Right lobe of liver (tissue), 4 donors: ENCODE measurements around the gene HEY2.

Experiments
- POLR2A ChIP-seq: fragments of 450-650 bp; IDR thresholded peaks from one replicate; pipeline ENCODE4 v1.6.1; 2017; ENCODE audit warnings: antibody characterized with exemption, mild to moderate bottlenecking
- TF ChIP-seq, protein P1 (sequence below), 4 donors: fragments of 200-600 bp in 3 of 4; fragments of 450-650 bp in 1 of 4; IDR thresholded peaks; one replicate each; pipeline versions ENCODE4 v1.5.1 to v1.8.0; 2016 to 2022; ENCODE audit warnings: antibody characterized with exemption in 4 of 4, mild to moderate bottlenecking in 2 of 4
- donor health status: DM: no; HTN: no; CAD: no.
- donor health status: DM: no; HTN: no; CAD: no.
- donor health status: DM: no; HTN: yes; CAD: no.

DNA sequence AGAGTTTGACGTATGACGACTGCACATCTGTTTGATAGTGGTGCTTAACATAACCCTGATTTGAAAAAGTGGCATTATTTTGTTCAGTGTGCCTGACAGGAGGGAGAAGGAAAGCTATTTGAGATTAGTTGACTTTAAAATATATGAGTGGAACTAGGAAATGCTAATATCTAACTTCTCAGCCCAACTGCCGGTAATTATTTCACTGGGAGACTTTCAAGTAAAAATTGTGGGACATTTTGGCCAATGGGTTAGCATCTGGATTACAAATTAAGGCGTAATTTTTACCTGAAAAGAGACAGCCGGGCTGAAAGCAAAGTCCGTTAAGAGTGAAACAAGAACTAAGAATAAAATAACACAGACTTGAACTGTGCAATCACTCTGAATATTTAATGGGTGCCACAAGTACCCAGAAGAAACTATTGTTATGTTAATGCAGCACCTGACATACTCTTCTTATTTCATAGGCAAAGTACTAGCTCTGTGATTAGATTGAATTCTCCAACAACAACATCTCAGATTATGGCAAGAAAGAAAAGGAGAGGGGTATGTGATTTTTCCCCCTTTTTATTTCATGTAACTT lies 2.0 kb downstream of the HEY2 start:
- no peak for TF ChIP-seq POLR2A
- TF ChIP-seq, protein P1, sequence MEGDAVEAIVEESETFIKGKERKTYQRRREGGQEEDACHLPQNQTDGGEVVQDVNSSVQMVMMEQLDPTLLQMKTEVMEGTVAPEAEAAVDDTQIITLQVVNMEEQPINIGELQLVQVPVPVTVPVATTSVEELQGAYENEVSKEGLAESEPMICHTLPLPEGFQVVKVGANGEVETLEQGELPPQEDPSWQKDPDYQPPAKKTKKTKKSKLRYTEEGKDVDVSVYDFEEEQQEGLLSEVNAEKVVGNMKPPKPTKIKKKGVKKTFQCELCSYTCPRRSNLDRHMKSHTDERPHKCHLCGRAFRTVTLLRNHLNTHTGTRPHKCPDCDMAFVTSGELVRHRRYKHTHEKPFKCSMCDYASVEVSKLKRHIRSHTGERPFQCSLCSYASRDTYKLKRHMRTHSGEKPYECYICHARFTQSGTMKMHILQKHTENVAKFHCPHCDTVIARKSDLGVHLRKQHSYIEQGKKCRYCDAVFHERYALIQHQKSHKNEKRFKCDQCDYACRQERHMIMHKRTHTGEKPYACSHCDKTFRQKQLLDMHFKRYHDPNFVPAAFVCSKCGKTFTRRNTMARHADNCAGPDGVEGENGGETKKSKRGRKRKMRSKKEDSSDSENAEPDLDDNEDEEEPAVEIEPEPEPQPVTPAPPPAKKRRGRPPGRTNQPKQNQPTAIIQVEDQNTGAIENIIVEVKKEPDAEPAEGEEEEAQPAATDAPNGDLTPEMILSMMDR (IDR thresholded peaks at IDR 0.05), result no peak
